ENCODE data around the gene EPB41L4A.

The EPB41L4A gene

GRCh38 chr5:112263469-112263868 is 155.6 kb downstream of the EPB41L4A start:
- no peak overlapping the region for H3K4me3 ChIP-seq (ENCODE audit: low read depth, low read length)
- POLR2A ChIA-PET = no interaction called here
- no peak overlapping the region for H3K27ac ChIP-seq (ENCODE audit: extremely low read depth, low read depth, low read length)
- no peaks in the 10 kb centered on the region; the same call in 1 of the 2 replicates for H3K4me1 ChIP-seq (ENCODE audit: control insufficient read depth, insufficient read depth, low read length)
- no peaks in the 10 kb centered on the region for H3K36me3 ChIP-seq (ENCODE audit: control insufficient read depth in 2 of 2, insufficient read depth in 1 of 2, low read length in 2 of 2)
- CTCF ChIA-PET = no interaction called here
- H3K9me3 ChIP-seq (ENCODE audit: control insufficient read depth, insufficient read depth, low read depth, low read length) = no peaks in the 10 kb centered on the region
- no peak for TF ChIP-seq KLF10 (tag by site-specific recombination; IDR thresholded peaks at IDR 0.05)
- TF ChIP-seq ZNF335 (tag by site-specific recombination; conservative IDR thresholded peaks at IDR 0.05) = no peak
- TF ChIP-seq ZSCAN23 (tag by site-specific recombination; IDR thresholded peaks at IDR 0.05) = no peak
- TF ChIP-seq ZNF175 (tag by site-specific recombination; IDR thresholded peaks at IDR 0.05) = no peak
- TF ChIP-seq ZNF248 (tag by site-specific recombination; IDR thresholded peaks at IDR 0.05) = no peak
- no peak for TF ChIP-seq ZNF561 (tag by site-specific recombination; IDR thresholded peaks at IDR 0.05; ENCODE audit: borderline replicate concordance)
- TF ChIP-seq ZNF768 (tag by site-specific recombination; IDR thresholded peaks at IDR 0.05) = no peak
- TF ChIP-seq ZNF555 (tag by site-specific recombination; conservative IDR thresholded peaks at IDR 0.05) = no peak
- no peak for TF ChIP-seq ZNF274 (IDR thresholded peaks at IDR 0.05; ENCODE audit: low read length)
- TF ChIP-seq ZNF274 (tag by site-specific recombination; IDR thresholded peaks at IDR 0.05; ENCODE audit: borderline replicate concordance) = no peak
- no peak for TF ChIP-seq ZBTB49 (tag by site-specific recombination; IDR thresholded peaks at IDR 0.05; ENCODE audit: low read depth)
- TF ChIP-seq ZNF416 (tag by site-specific recombination; IDR thresholded peaks at IDR 0.05) = no peak
- no peak for TF ChIP-seq SETDB1 (IDR thresholded peaks at IDR 0.05; ENCODE audit: insufficient read length, low read length)
- TF ChIP-seq ZNF777 (tag by site-specific recombination; IDR thresholded peaks at IDR 0.05; ENCODE audit: borderline replicate concordance) = no peak
- TF ChIP-seq ZNF404 (tag by site-specific recombination; IDR thresholded peaks at IDR 0.05) = no peak
- no peak for TF ChIP-seq ZNF311 (tag by site-specific recombination; IDR thresholded peaks at IDR 0.05; ENCODE audit: borderline replicate concordance)
- no peak for TF ChIP-seq ZFP69B (tag by site-specific recombination; IDR thresholded peaks at IDR 0.05)

- H3K4me3 ChIP-seq (ENCODE audit: low read depth, low read length) = no peak overlapping the region
- H3K9me3 ChIP-seq (ENCODE audit: control insufficient read depth, insufficient read depth, low read depth, low read length) = no peaks in the 10 kb centered on the region
- no peaks in the 10 kb centered on the region for H3K36me3 ChIP-seq (ENCODE audit: control insufficient read depth in 2 of 2, insufficient read depth in 1 of 2, low read length in 2 of 2)
- no peaks in the 10 kb centered on the region for H3K4me1 ChIP-seq (ENCODE audit: control insufficient read depth, insufficient read depth, low read length)
- TF ChIP-seq SETDB1 (IDR thresholded peaks at IDR 0.05; ENCODE audit: insufficient read length, low read length) = no peak
- no peak for TF ChIP-seq ZNF354C (tag by site-specific recombination; IDR thresholded peaks at IDR 0.05; ENCODE audit: borderline replicate concordance, low read depth)
- no peak for TF ChIP-seq EGR2 (tag by site-specific recombination; IDR thresholded peaks at IDR 0.05; ENCODE audit: low read depth)
- no peak for TF ChIP-seq ZNF518A (tag by site-specific recombination; conservative IDR thresholded peaks at IDR 0.05; ENCODE audit: low read depth)
- no peak for TF ChIP-seq ZNF426 (tag by site-specific recombination; IDR thresholded peaks at IDR 0.05)
- no peak for TF ChIP-seq OSR2 (tag by site-specific recombination; IDR thresholded peaks at IDR 0.05)
- TF ChIP-seq ZFHX2 (tag by site-specific recombination; conservative IDR thresholded peaks at IDR 0.05) = no peak
- no peak for TF ChIP-seq KLF8 (tag by site-specific recombination; IDR thresholded peaks at IDR 0.05)
- no peak for TF ChIP-seq HOXD13 (CRISPR knock-in tag; IDR thresholded peaks at IDR 0.05; ENCODE audit: borderline replicate concordance)
- no peak for TF ChIP-seq ZNF791 (tag by site-specific recombination; IDR thresholded peaks at IDR 0.05)
- CTCF ChIA-PET = no interaction called here
- H3K27ac ChIP-seq (ENCODE audit: extremely low read depth, low read depth, low read length) = no peak overlapping the region
- POLR2A ChIA-PET = no interaction called here
Measured at GRCh38 chr5:112258571-112258970, 160.5 kb downstream of the EPB41L4A start.

Measured in HEK293 (cell line).